ENCODE data around the gene KCNAB2. TPM values are rescaled to one million over a fixed set of nuclear protein-coding genes. Genes with fewer than 3 reads are reported as not detected.

KCNAB2 gene
- total RNA-seq, 4 donors from 2014 or later: 5.4 to 26.4 (median 10.1) TPM

- no peak overlapping the region for H3K4me3 ChIP-seq
- no peaks in the 10 kb centered on the region for H3K4me1 ChIP-seq
- TF ChIP-seq CTCF (IDR thresholded peaks at IDR 0.05): no peak
- TF ChIP-seq POLR2A (IDR thresholded peaks at IDR 0.05): no peak
- no peaks in the 10 kb centered on the region for H3K36me3 ChIP-seq
- no peaks in the 10 kb centered on the region for H3K27me3 ChIP-seq
- peak in 1 of 3 donors; percentile 25 for DNase-seq
- H3K9me3 ChIP-seq: no peaks in the 10 kb centered on the region
- no peak overlapping the region for H3K27ac ChIP-seq
These were observed 65.9 kb downstream of the KCNAB2 start for GRCh38 chr1:6111571-6111970.

GRCh38 chr1:6111991-6112689 lies 66.5 kb downstream of the KCNAB2 start:
- H3K9me3 ChIP-seq: no peaks in the 10 kb centered on the region
- H3K27ac ChIP-seq: no peak overlapping the region
- TF ChIP-seq POLR2A (IDR thresholded peaks at IDR 0.05) (no peak), CTCF (IDR thresholded peaks at IDR 0.05) (no peak)
- H3K4me3 ChIP-seq: no peak overlapping the region
- H3K27me3 ChIP-seq: no peaks in the 10 kb centered on the region
- H3K36me3 ChIP-seq: no peaks in the 10 kb centered on the region
- DNase-seq: peak in 1 of 3 donors; percentile 16
- no peaks in the 10 kb centered on the region for H3K4me1 ChIP-seq

- Histone ChIP-seq H3K9me3 (no peaks in the 10 kb centered on the region), H3K27ac (no peak overlapping the region), H3K4me3 (no peak overlapping the region), H3K4me1 (no peaks in the 10 kb centered on the region), H3K27me3 (no peaks in the 10 kb centered on the region), H3K36me3 (no peaks in the 10 kb centered on the region)
- DNase-seq: peak in 1 of 3 donors; percentile 24
- no peak for TF ChIP-seq POLR2A (IDR thresholded peaks at IDR 0.05)
- TF ChIP-seq CTCF (IDR thresholded peaks at IDR 0.05): no peak
These were observed 67.0 kb downstream of the KCNAB2 start for GRCh38 chr1:6112690-6113005.

- no peaks in the 10 kb centered on the region for H3K9me3 ChIP-seq
- peak in 1 of 3 donors; percentile 10 for DNase-seq
- H3K4me3 ChIP-seq: no peak overlapping the region
- TF ChIP-seq POLR2A (IDR thresholded peaks at IDR 0.05) (no peak), CTCF (IDR thresholded peaks at IDR 0.05) (no peak)
- H3K4me1 ChIP-seq: no peaks in the 10 kb centered on the region
- no peaks in the 10 kb centered on the region for H3K27me3 ChIP-seq
- H3K36me3 ChIP-seq: no peaks in the 10 kb centered on the region
- H3K27ac ChIP-seq: no peak overlapping the region
These were observed 67.4 kb downstream of the KCNAB2 start for GRCh38 chr1:6113116-6113515.

GRCh38 chr1:6113745-6114144 lies 68.1 kb downstream of the KCNAB2 start:
- DNase-seq: no peak
- Histone ChIP-seq H3K27me3 (no peaks in the 10 kb centered on the region), H3K9me3 (no peaks in the 10 kb centered on the region), H3K36me3 (no peaks in the 10 kb centered on the region), H3K4me1 (no peaks in the 10 kb centered on the region), H3K4me3 (no peak overlapping the region), H3K27ac (no peak overlapping the region)
- no peak for TF ChIP-seq POLR2A (IDR thresholded peaks at IDR 0.05)
- TF ChIP-seq CTCF (IDR thresholded peaks at IDR 0.05): no peak

GRCh38 chr1:6116137-6116536 lies 70.4 kb downstream of the KCNAB2 start:
- no peak overlapping the region for H3K4me3 ChIP-seq
- no peaks in the 10 kb centered on the region for H3K27me3 ChIP-seq
- no peaks in the 10 kb centered on the region for H3K9me3 ChIP-seq
- H3K4me1 ChIP-seq: no peaks in the 10 kb centered on the region
- DNase-seq: no peak
- TF ChIP-seq CTCF (IDR thresholded peaks at IDR 0.05) (no peak), POLR2A (IDR thresholded peaks at IDR 0.05) (no peak)
- H3K27ac ChIP-seq: no peak overlapping the region
- H3K36me3 ChIP-seq: no peaks in the 10 kb centered on the region

Data from Peyer's patch (tissue), 4 donors.